ENCODE measurements around the gene NR2F1-AS1. TPM values are rescaled to one million over a fixed set of nuclear protein-coding genes. Genes with fewer than 3 reads are reported as not detected.
A peak's percentile ranks its signal among the peaks of the same experiment; 100 is the strongest.

NR2F1-AS1 gene
- total and polyA plus RNA-seq, 2 of the 4 experiments (the other 2 are of a cell fraction), result 12.5 to 12.8 TPM

DNA sequence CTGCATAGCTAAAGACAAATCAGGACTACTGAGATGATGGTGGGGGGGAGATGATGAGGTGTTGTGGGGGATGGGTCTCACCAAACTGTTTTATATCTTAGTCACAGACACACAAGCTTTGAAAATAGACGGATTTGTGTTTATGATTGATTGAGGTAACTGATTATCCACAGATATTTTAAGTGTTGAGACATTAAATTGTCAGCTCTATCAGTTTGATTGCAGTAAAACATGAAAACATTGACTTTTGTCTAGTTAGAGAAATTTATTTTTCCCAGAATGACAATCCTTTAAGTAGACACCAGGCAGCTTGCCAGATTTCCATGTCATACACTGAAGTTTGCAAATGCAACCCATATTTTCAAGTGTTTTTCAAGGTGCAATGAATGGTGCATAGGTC, 149.8 kb downstream of the NR2F1-AS1 start:
- Histone ChIP-seq H2BK5ac (ENCODE audit: low read depth, low read length, poor library complexity, severe bottlenecking) (no peak overlapping the region), H3K9me1 (ENCODE audit: insufficient read depth, low read length) (peaks cover 4% of the 10 kb centered on the region), H3K79me1 (ENCODE audit: low read depth in 1 of 2, low read length in 2 of 2) (peaks cover 0 to 3% of the 10 kb centered on the region in 2 experiments; a peak in 1 of 4 replicates), H4K91ac (ENCODE audit: insufficient read depth, low read depth, low read length) (no peak overlapping the region), H3K9ac (ENCODE audit: low read depth, low read length) (no peak overlapping the region), H2AFZ (replicated peaks; ENCODE audit: low read length, poor library complexity) (no peak overlapping the region), H3K36me3 (ENCODE audit: control insufficient read depth, insufficient read depth, low read length) (peaks cover 3% of the 10 kb centered on the region; the same call in 1 of the 2 replicates), H2AK5ac (ENCODE audit: low read depth, low read length) (no peak overlapping the region), H3K23ac (ENCODE audit: low read depth, low read length) (no peak overlapping the region), H3K4me2 (ENCODE audit: low read depth, low read length) (no peak overlapping the region), H3K27me3 (ENCODE audit: control insufficient read depth, insufficient read depth, low read length) (no peaks in the 10 kb centered on the region), H3K18ac (ENCODE audit: low read depth, low read length) (no peak overlapping the region), H3K14ac (replicated peaks; ENCODE audit: low read depth, low read length) (no peak overlapping the region), H2BK15ac (ENCODE audit: low read depth, low read length) (no peak overlapping the region), H3K4me1 (ENCODE audit: control insufficient read depth, insufficient read depth, low read length) (no peaks in the 10 kb centered on the region; the same call in 1 of the 2 replicates), H4K20me1 (ENCODE audit: insufficient read depth, low read length) (no peaks in the 10 kb centered on the region), H3K56ac (ENCODE audit: extremely low read depth, insufficient read depth, low read length) (no peak overlapping the region), H3K27ac (ENCODE audit: insufficient read depth, low read length) (no peak overlapping the region), H3K4me3 (ENCODE audit: insufficient read depth, low read depth, low read length) (no peak overlapping the region), H3K4ac (ENCODE audit: low read depth, low read length) (no peak overlapping the region), H2AK9ac (replicated peaks; ENCODE audit: low read depth, low read length, poor library complexity) (no peak overlapping the region), H2BK120ac (ENCODE audit: low read depth, low read length) (no peak overlapping the region), H2BK20ac (ENCODE audit: low read depth, low read length) (no peak overlapping the region), H3K9me3 (ENCODE audit: control insufficient read depth, insufficient read depth, low read length) (no peaks in the 10 kb centered on the region), H4K5ac (ENCODE audit: low read depth, low read length) (no peak overlapping the region), H4K8ac (ENCODE audit: low read depth in 2 of 2, low read length in 2 of 2) (no peak overlapping the region)
- no TSS peak for BruUV-seq (replicated peaks)
- DNase-seq (peak; percentile 14), ATAC-seq (ENCODE audit: low read depth) (no peak)
- intact Hi-C loops (cut with micrococcal nuclease) (no loop called here), dilution Hi-C loops (cut with HindIII; ENCODE audit: low sequenced_read_pairs, unreplicated experiment) (no loop called here), in situ Hi-C loops (cut with MboI; ENCODE audit: low sequenced_read_pairs) (no loop called here)
- CTCF ChIA-PET, result no interaction called here
- TF ChIP-seq MAFK (IDR thresholded peaks at IDR 0.05; ENCODE audit: low read depth, low read length) (no peak), RFX5 (IDR thresholded peaks at IDR 0.05; ENCODE audit: low read depth, low read length) (no peak), ELK1 (IDR thresholded peaks at IDR 0.05; ENCODE audit: borderline replicate concordance, low read depth, low read length) (no peak), MXI1 (IDR thresholded peaks at IDR 0.05; ENCODE audit: borderline replicate concordance, low read depth, low read length) (no peak), RAD21 (IDR thresholded peaks at IDR 0.05; ENCODE audit: low read length) (no peak), RCOR1 (IDR thresholded peaks at IDR 0.05; ENCODE audit: insufficient replicate concordance, low read length) (no peak), SMC3 (IDR thresholded peaks at IDR 0.05; ENCODE audit: low read depth, low read length) (no peak)
- POLR2A ChIA-PET (ENCODE audit: unreplicated experiment), result no interaction called here
- WGBS, 2 experiments (ENCODE audit: extremely low coverage in 2 of 2, insufficient read length in 1 of 2), result no CpG with 5 or more reads among the region's 1 CpG

All from IMR-90 (cell line).